Stimulated activated CD4-positive, alpha-beta T cell treated with anti-CD3 and anti-CD28 coated beads, Interleukin-2, amount 100 ng/mL, for 24 hours (primary cell): ENCODE data around the gene KPTN.

Source experiments
- DNase-seq, 2 donors: peaks; one replicate each; pipeline ENCODE4 v3.0.0-alpha.2; 2020

The KPTN gene

GRCh38 chr19:47432091-47432490 lies 51.9 kb downstream of the KPTN start:
- DNase-seq: no peak

GRCh38 chr19:47430041-47430802 lies 53.8 kb downstream of the KPTN start:
- DNase-seq: peak in 1 of 2 donors; percentile 40

DNA sequence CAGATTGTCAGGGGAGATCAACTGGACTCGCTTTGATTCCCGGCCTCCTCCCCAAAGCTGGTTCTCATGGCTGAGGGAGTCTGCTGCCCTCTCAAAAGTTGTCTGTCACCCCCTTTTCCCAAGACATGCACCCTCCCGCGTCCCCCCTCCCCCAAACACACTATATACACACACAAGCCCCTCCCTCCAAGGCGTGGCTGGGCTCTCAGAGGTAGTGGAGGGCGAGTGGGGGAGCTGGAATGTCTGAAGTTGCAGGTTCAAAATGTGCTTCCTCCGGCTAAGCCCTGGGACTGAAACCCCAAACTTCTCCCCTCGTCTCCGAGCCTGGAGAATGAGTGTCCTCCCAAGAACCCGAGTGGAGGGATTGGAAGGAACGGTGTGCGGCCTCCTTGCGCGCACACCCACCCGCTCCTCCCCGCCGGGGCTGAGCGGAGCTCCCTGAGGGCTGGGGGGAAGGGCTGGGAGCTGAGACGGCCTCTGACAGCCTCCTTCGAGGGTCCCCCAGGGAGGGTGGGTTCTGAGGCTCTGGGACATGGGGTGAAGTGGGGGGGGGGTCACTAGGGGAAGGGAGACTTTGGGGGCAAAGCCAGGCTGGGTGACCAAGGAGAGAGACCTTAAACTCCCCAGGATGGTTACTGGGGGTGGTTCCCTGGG lies 54.8 kb downstream of the KPTN start:
- DNase-seq: no peak

DNA sequence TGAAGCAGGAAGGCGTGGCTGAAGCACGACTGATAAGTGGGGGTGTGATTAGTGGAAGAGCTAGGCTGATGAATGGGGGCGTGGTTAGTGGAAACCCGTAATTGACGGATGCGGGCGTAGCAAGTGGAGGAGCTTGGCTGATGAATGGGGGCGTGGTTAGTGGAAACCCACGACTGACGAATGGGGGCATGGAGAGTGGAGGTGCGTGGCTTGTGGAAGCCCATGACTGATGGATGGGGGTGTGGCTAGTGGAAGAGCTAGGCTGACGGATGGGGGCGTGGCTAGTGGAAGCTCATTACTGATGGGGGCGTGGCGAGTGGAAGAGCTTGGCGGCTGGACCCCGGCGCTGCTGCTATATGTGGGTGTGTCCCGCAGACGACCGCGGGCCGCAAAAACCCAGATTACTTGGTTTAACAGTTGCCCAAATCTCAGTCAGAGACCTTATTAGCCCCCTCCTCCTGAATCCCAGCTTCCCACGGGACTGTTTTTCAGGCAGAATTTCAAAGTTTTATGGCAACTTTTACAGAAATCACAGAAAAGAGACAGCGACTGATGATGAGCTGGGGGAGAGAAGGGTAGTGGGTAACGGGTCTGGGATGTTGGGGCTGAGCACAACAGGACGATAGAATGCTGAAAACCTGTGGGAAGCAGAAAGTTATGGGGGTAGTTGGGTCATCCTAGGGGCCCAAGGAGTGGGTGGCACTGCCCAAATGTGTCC lies 55.7 kb downstream of the KPTN start:
- peak; percentile 85 to 88 for DNase-seq

- DNase-seq: peak; percentile 77 to 80
Observed at GRCh38 chr19:47427241-47428176, 56.5 kb downstream of the KPTN start.
